HEK293 (cell line): Measurements from ENCODE around the gene RAB11B.
A peak's percentile ranks its signal among the peaks of the same experiment; 100 is the strongest.

ENCODE experiments used
- CTCF ChIP-seq: fragments of 450-650 bp; formaldehyde crosslinking; IDR thresholded peaks from 2 replicates; pipeline ENCODE4 v1.5.1; 2016; ENCODE audit warnings: missing biosample characterization, missing genetic modification characterization
- REST ChIP-seq: fragments of 450-650 bp; formaldehyde crosslinking; IDR thresholded peaks from 2 replicates; pipeline ENCODE4 v1.5.1; 2016; ENCODE audit warnings: missing biosample characterization, missing genetic modification characterization
- ZNF239 ChIP-seq: fragments of 450-650 bp; formaldehyde crosslinking; IDR thresholded peaks from 2 replicates; pipeline ENCODE4 v1.5.1; 2016; ENCODE audit warnings: missing biosample characterization, missing genetic modification characterization
- ZSCAN16 ChIP-seq: fragments of 450-650 bp; formaldehyde crosslinking; IDR thresholded peaks from 2 replicates; pipeline ENCODE4 v1.5.1; 2016; ENCODE audit warnings: missing biosample characterization, missing genetic modification characterization

GRCh38 chr19:8412783-8413628 is 22.8 kb downstream of the RAB11B start, which contains the start of gene MARCHF2:
- TF ChIP-seq CTCF (peak; percentile 42), ZNF239 (tag by site-specific recombination) (no peak), ZSCAN16 (tag by site-specific recombination) (no peak), REST (tag by site-specific recombination) (no peak)
